Activated naive CD8-positive, alpha-beta T cell treated with anti-CD3 and anti-CD28 coated beads for 36 hours (primary cell): ENCODE data around the gene MRPL30. TPM values are rescaled to one million over a fixed set of nuclear protein-coding genes. Genes with fewer than 3 reads are reported as not detected.
"Not testable (repeated sequence)": the region's sequence is repeated elsewhere in the genome, so short reads cannot be mapped to it uniquely, and the experiment has no call there.

Experiments used
- DNase-seq: peaks from one replicate; pipeline ENCODE4 v3.0.0; 2021
- H3K27ac Mint-ChIP-seq: one replicate; pipeline ENCODE4 v1.8.0; 2022; ENCODE audit warnings: mild to moderate bottlenecking, moderate library complexity, mixed read lengths
- H3K27me3 Mint-ChIP-seq: one replicate; pipeline ENCODE4 v1.8.0; 2022; ENCODE audit warnings: mild to moderate bottlenecking, mixed read lengths
- H3K36me3 Mint-ChIP-seq: one replicate; pipeline ENCODE4 v1.8.0; 2021; ENCODE audit warnings: mild to moderate bottlenecking, mixed read lengths
- H3K4me1 Mint-ChIP-seq: one replicate; pipeline ENCODE4 v1.8.0; 2021; ENCODE audit warnings: mixed read lengths
- H3K4me3 Mint-ChIP-seq: one replicate; pipeline ENCODE4 v1.8.0; 2022; ENCODE audit warnings: mild to moderate bottlenecking, moderate library complexity, mixed read lengths
- H3K9me3 Mint-ChIP-seq: one replicate; pipeline ENCODE4 v1.8.0; 2022; ENCODE audit warnings: mixed read lengths
- total RNA-seq, 2 experiments: library from RNA; stranded (reverse); gene quantifications; one replicate each; pipeline ENCODE4 v1.2.3, GENCODE V29; 2021

The MRPL30 gene
- total RNA-seq, 2 experiments from 2014 or later = 35.8 to 38.0 TPM

DNA sequence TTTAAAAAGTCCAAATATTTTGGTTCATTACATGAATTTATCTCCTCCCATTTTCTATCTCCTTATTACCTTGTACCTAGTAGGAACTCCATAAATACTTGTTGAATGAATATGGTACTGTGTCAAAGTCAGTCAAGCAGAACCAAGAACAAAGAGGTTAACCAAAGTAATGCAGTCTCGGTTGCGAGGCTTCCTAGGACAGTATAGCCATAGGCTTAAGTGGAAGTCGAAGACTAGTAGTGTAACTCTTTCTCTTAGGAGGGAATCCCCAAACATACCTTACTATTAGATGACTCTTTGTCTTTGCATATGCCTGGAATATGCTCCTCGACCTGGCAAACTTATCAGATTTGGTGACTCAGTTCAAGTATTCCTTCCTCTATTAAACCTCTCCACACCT, 21.4 kb upstream of the MRPL30 start:
- H3K27me3 Mint-ChIP-seq = no peaks in the 10 kb centered on the region

GRCh38 chr2:99166218-99166617, 14.8 kb upstream of the MRPL30 start:
- H3K27ac Mint-ChIP-seq = no peak overlapping the region
- H3K27me3 Mint-ChIP-seq = no peaks in the 10 kb centered on the region
- DNase-seq = no peak
- H3K9me3 Mint-ChIP-seq = no peaks in the 10 kb centered on the region
- peaks cover 20% of the 10 kb centered on the region for H3K36me3 Mint-ChIP-seq
- H3K4me1 Mint-ChIP-seq = peaks cover 17% of the 10 kb centered on the region
- no peak overlapping the region for H3K4me3 Mint-ChIP-seq

More for the DNA sequence above, 21.4 kb upstream of the MRPL30 start:
- Mint-ChIP-seq H3K4me1 (peaks cover 13% of the 10 kb centered on the region), H3K4me3 (no peak overlapping the region), H3K27ac (no peak overlapping the region), H3K9me3 (no peaks in the 10 kb centered on the region), H3K36me3 (peaks cover 9% of the 10 kb centered on the region)
- DNase-seq = no peak

DNA sequence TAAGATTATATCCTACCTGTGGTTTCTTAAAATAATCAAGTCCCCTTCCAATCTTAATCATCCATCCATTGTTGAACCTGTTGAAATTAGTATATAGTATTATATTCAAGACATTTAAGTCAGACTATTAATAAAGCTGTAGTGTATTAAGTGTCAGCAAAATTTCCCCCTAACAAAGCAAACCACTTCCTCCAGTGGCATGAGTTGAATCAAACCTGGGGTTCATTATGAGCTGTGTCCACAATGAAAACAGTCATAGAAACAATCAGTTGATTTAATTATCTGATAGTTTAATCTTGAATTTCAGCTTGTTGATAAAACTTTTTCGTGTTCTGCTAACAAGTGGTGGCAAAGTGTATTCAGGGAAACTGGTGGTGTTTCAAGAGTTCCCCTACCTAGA, 11.4 kb upstream of the MRPL30 start:
- no peaks in the 10 kb centered on the region for H3K9me3 Mint-ChIP-seq
- no peaks in the 10 kb centered on the region for H3K27me3 Mint-ChIP-seq
- peak overlapping the region; percentile 48 for H3K27ac Mint-ChIP-seq
- H3K4me3 Mint-ChIP-seq = no peak overlapping the region
- peaks cover 32% of the 10 kb centered on the region for H3K36me3 Mint-ChIP-seq
- no peak for DNase-seq
- H3K4me1 Mint-ChIP-seq = peaks cover 31% of the 10 kb centered on the region

DNA sequence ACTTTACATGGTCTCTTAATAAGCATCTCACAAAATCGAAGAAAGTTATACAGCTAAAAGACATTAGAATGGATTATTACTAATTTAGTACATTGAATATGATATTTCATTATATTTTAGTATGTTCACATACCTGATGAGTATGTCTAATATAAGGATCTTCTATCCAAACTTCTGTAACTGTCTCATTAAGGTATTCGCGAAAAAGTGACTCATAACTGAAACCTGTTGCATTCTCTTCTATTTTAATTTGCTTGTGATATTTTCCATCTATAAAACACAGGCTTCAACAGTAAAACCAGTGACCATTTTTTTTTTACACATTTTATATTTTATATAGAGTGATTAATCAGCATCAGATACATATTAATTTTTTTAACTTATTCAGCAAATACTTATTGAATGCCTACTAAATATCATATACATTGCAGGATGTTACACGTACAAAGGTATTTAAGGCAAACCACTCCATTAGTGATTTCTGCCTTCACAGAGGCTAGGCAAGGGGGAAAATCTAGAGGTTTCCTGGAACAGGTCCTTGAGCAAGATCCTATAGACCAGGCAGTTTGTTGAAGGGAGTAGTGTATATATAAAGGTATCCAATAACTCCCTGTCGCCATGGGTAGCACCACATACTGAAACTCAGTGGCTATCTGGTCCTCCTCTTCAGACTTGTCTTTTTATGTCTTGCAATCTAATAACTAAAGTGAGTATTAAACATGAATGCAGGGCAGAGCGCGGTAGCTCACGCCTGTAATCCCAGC, 9.4 kb upstream of the MRPL30 start:
- no peak for DNase-seq
- peaks cover 24% of the 10 kb centered on the region for H3K36me3 Mint-ChIP-seq
- H3K4me3 Mint-ChIP-seq = peak overlapping the region; percentile 29
- peaks cover 45% of the 10 kb centered on the region for H3K4me1 Mint-ChIP-seq
- H3K27ac Mint-ChIP-seq = peak overlapping the region; percentile 84
- H3K27me3 Mint-ChIP-seq = no peaks in the 10 kb centered on the region
- H3K9me3 Mint-ChIP-seq = no peaks in the 10 kb centered on the region

DNA sequence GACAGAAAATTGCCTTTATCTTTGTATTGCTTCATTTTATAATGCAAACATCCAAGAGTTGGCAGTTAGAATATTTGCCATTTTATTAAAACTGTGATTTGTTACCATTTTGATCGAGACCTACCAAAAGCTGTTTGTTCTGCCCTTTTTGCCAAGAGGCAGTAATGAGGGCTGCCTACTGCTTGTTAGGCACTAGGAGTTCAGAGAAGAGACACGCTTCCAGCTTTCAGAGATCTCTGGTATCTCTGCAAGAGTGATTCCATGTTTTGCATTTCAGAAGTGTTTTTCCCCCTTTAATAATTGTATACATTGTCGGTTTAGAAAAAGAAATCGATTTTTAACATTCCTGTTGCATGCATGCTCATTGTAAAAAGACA, 628 bp downstream of the MRPL30 start:
- Mint-ChIP-seq H3K27me3 (no peaks in the 10 kb centered on the region), H3K9me3 (no peaks in the 10 kb centered on the region), H3K4me3 (peak overlapping the region; percentile 95), H3K36me3 (peaks cover 13% of the 10 kb centered on the region), H3K4me1 (peaks cover 48% of the 10 kb centered on the region), H3K27ac (peak overlapping the region; percentile 96)
- no peak for DNase-seq

DNA sequence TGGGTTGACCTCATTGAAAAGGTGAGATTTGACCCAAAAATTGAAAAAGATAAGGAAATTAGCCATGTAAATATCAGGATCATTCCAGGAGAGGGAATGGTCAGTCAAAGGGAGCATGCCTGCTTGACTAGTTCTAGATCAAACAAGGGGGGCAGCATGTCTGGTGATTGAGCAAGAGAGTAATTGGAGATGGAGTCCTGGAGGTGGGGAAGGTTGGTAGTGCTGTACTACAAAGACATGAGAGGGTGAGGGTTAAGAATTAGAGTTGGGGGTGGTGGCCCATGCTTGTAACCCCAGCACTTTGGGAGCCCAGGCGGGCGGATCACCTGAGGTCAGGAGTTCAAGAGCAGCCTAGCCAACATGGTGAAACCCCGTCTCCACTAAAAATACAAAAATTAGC, 2.0 kb downstream of the MRPL30 start:
- H3K27me3 Mint-ChIP-seq = no peaks in the 10 kb centered on the region
- H3K4me1 Mint-ChIP-seq = peaks cover 42% of the 10 kb centered on the region
- peak overlapping the region; percentile 15 for H3K4me3 Mint-ChIP-seq
- H3K36me3 Mint-ChIP-seq = peaks cover 15% of the 10 kb centered on the region
- no peak for DNase-seq
- H3K27ac Mint-ChIP-seq = no peak overlapping the region
- H3K9me3 Mint-ChIP-seq = no peaks in the 10 kb centered on the region

DNA sequence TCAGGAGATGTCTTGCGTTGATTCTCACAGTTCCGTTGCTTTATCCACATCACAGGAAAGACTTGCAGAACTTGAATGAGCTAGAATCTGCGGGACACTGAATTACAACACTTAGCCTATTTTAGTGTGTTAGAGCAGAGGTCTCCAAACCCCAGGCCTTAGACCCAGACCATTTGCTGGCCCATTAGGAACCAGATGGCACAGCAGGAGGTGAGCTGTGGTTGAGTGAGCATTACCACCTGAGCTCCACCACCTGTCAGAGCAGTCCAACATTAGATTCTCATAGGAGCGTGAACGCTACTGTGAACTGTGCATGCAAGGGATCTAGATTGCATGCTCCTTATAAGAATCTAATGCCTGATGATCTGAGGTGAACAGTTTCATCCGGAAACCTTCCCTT, 3.8 kb downstream of the MRPL30 start:
- Mint-ChIP-seq H3K36me3 (peaks cover 7% of the 10 kb centered on the region), H3K4me3 (no peak overlapping the region), H3K9me3 (no peaks in the 10 kb centered on the region), H3K27me3 (no peaks in the 10 kb centered on the region), H3K27ac (no peak overlapping the region), H3K4me1 (peaks cover 33% of the 10 kb centered on the region)
- no peak for DNase-seq

DNA sequence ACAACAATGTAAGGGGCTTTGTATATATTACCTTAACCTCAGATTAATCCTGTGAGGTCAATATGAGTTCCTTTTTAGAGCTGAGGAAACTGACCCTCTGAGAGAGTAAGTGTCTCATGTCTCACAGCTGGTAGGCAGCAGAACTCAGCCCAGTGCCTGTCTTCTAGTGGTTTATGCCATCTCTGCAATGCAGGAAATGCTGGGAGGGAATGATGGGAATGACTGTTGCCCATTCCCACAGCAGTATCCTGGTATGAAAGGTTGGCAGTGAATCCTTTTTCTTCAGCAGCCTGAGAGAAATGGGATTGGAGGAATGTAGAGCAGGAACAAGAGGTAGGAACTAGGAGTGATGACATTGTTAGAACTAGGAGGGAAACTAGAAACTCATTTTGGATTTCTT, 6.0 kb downstream of the MRPL30 start:
- no peaks in the 10 kb centered on the region for H3K27me3 Mint-ChIP-seq
- peaks cover 14% of the 10 kb centered on the region for H3K36me3 Mint-ChIP-seq
- H3K9me3 Mint-ChIP-seq = peaks cover 2% of the 10 kb centered on the region
- no peak overlapping the region for H3K27ac Mint-ChIP-seq
- H3K4me1 Mint-ChIP-seq = peaks cover 27% of the 10 kb centered on the region
- DNase-seq = no peak
- no peak overlapping the region for H3K4me3 Mint-ChIP-seq

DNA sequence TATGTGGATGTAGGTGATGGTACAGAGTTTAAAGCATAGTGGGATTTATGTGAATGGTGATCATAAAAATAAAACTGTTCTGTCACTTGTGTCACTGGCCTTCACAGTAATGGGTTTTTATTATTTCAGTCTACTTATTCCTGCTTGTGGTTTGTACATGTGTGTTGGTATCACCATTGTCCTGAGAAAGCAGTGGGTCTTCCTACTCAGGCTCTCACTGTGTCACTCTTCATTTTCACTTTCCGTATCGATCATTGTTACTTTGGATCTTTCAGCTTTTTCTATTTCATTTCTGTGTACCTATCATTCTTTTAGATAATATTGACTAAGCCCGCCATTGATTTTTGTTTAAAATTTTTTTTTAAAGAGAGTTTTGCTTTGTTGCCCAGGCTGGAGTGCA, 7.4 kb downstream of the MRPL30 start:
- no peak overlapping the region for H3K27ac Mint-ChIP-seq
- no peaks in the 10 kb centered on the region for H3K27me3 Mint-ChIP-seq
- DNase-seq = no peak
- peaks cover 22% of the 10 kb centered on the region for H3K4me1 Mint-ChIP-seq
- H3K9me3 Mint-ChIP-seq = peaks cover 2% of the 10 kb centered on the region
- peaks cover 25% of the 10 kb centered on the region for H3K36me3 Mint-ChIP-seq
- H3K4me3 Mint-ChIP-seq = no peak overlapping the region

DNA sequence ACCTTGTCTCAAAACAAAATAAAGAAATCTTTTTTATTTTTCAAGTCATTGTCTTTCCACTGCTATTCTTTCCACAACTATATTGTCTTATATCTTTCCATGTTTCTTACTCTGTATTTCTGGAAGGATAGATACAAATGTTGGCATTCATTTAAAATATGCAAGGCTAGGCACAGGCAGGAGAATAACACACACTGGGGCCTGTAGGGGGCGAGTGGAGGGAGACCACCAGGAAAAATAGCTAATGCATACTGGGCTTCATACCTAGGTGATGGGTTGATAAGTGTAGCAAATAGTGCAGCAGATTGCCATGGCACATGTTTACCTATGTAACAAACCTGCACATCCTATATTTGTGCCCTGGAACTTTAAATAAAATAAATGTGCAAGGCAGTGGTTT, 9.6 kb downstream of the MRPL30 start:
- H3K27ac Mint-ChIP-seq = no peak overlapping the region
- peaks cover 11% of the 10 kb centered on the region for H3K4me1 Mint-ChIP-seq
- H3K36me3 Mint-ChIP-seq = peaks cover 31% of the 10 kb centered on the region
- DNase-seq = no peak
- peaks cover 2% of the 10 kb centered on the region for H3K9me3 Mint-ChIP-seq
- no peak overlapping the region for H3K4me3 Mint-ChIP-seq
- H3K27me3 Mint-ChIP-seq = no peaks in the 10 kb centered on the region

DNA sequence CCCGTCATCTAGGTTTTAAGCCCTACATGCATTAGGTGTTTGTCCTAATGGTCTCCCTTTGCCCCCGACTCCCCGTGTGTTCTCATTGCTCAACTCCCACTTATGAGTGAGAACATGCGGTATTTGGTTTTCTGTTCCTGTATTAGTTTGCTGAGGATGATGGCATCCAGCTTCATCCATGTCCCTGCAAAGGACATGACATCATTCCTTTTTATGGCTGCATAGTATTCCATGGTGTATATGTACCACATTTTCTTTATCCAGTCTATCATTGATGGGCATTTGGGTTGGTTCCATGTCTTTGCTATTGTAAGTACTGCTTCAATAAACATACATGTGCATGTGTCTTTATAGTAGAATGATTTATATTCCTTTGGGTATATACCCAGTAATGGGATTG, 11.4 kb downstream of the MRPL30 start:
- not testable (repeated sequence) for H3K4me1 Mint-ChIP-seq, H3K27me3 Mint-ChIP-seq, H3K9me3 Mint-ChIP-seq, H3K27ac Mint-ChIP-seq, H3K4me3 Mint-ChIP-seq, DNase-seq
- peaks cover 32% of the 10 kb centered on the region for H3K36me3 Mint-ChIP-seq

- Mint-ChIP-seq H3K27ac (no peak overlapping the region), H3K36me3 (peaks cover 15% of the 10 kb centered on the region), H3K4me1 (no peaks in the 10 kb centered on the region), H3K27me3 (no peaks in the 10 kb centered on the region), H3K9me3 (no peaks in the 10 kb centered on the region), H3K4me3 (no peak overlapping the region)
- no peak for DNase-seq
Measured at GRCh38 chr2:99198103-99198841, 17.3 kb downstream of the MRPL30 start.

DNA sequence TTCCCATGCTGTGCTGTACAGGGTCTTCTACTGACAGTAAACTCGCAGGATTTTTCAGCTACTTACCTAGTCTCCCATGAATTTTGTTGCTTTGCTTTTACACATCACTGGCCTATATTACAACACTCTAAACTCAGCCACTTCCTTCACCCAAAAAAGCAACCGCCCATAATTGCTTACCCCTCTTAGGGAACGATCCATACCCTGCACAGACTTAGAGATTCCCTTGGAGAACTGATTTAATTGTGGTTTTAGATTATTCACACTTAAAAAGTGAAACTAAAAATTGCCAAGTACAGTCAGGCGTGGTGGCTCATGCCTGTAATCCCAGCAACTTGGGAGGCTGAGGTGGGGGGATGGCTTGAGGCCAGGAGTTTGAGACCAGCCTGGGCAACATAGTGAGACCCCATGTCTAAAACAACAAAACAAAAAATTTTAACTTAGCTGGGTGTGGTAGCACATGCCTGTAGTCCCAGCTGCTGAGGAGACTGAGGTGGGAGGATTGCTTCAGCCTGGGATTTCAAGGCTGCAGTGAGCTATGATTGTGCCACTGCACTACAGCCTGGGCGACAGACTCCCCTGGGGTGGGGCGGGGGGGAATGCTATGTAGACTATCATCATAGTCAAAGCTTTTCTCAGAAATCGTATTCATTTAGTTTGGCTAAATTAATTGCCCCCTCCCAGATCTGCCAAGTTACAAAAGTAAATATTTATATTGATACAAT, 19.3 kb downstream of the MRPL30 start:
- Mint-ChIP-seq H3K27ac (peak overlapping the region; percentile 19), H3K27me3 (no peaks in the 10 kb centered on the region), H3K36me3 (peaks cover 13% of the 10 kb centered on the region), H3K9me3 (peaks cover 2% of the 10 kb centered on the region), H3K4me1 (no peaks in the 10 kb centered on the region), H3K4me3 (no peak overlapping the region)
- DNase-seq = no peak

GRCh38 chr2:99201959-99202678, 21.1 kb downstream of the MRPL30 start:
- H3K4me3 Mint-ChIP-seq = no peak overlapping the region
- H3K9me3 Mint-ChIP-seq = peaks cover 5% of the 10 kb centered on the region
- H3K36me3 Mint-ChIP-seq = peaks cover 22% of the 10 kb centered on the region
- DNase-seq = no peak
- H3K27me3 Mint-ChIP-seq = no peaks in the 10 kb centered on the region
- H3K27ac Mint-ChIP-seq = no peak overlapping the region
- H3K4me1 Mint-ChIP-seq = no peaks in the 10 kb centered on the region

- no peak overlapping the region for H3K4me3 Mint-ChIP-seq
- H3K4me1 Mint-ChIP-seq = peaks cover 3% of the 10 kb centered on the region
- H3K27me3 Mint-ChIP-seq = no peaks in the 10 kb centered on the region
- H3K36me3 Mint-ChIP-seq = peaks cover 40% of the 10 kb centered on the region
- no peak for DNase-seq
- peaks cover 5% of the 10 kb centered on the region for H3K9me3 Mint-ChIP-seq
- H3K27ac Mint-ChIP-seq = no peak overlapping the region
Measured at GRCh38 chr2:99205491-99205890, 24.5 kb downstream of the MRPL30 start.
